GM18867 (cell line): Measurements from ENCODE around the gene SHROOM1.
A peak's percentile ranks its signal among the peaks of the same experiment; 100 is the strongest.
"Not testable (repeated sequence)": the region's sequence is repeated elsewhere in the genome, so short reads cannot be mapped to it uniquely, and the experiment has no call there.

Experiments used
- ATAC-seq: cut with Tn5 transposase; IDR thresholded peaks from one replicate; pipeline ENCODE4 v1.9.1; 2021; ENCODE audit warnings: mild to moderate bottlenecking, moderate library complexity; ENCODE audit not compliant: unreplicated experiment

Gene SHROOM1, protein sequence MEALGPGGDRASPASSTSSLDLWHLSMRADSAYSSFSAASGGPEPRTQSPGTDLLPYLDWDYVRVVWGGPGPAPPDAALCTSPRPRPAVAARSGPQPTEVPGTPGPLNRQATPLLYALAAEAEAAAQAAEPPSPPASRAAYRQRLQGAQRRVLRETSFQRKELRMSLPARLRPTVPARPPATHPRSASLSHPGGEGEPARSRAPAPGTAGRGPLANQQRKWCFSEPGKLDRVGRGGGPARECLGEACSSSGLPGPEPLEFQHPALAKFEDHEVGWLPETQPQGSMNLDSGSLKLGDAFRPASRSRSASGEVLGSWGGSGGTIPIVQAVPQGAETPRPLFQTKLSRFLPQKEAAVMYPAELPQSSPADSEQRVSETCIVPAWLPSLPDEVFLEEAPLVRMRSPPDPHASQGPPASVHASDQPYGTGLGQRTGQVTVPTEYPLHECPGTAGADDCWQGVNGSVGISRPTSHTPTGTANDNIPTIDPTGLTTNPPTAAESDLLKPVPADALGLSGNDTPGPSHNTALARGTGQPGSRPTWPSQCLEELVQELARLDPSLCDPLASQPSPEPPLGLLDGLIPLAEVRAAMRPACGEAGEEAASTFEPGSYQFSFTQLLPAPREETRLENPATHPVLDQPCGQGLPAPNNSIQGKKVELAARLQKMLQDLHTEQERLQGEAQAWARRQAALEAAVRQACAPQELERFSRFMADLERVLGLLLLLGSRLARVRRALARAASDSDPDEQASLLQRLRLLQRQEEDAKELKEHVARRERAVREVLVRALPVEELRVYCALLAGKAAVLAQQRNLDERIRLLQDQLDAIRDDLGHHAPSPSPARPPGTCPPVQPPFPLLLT

DNA sequence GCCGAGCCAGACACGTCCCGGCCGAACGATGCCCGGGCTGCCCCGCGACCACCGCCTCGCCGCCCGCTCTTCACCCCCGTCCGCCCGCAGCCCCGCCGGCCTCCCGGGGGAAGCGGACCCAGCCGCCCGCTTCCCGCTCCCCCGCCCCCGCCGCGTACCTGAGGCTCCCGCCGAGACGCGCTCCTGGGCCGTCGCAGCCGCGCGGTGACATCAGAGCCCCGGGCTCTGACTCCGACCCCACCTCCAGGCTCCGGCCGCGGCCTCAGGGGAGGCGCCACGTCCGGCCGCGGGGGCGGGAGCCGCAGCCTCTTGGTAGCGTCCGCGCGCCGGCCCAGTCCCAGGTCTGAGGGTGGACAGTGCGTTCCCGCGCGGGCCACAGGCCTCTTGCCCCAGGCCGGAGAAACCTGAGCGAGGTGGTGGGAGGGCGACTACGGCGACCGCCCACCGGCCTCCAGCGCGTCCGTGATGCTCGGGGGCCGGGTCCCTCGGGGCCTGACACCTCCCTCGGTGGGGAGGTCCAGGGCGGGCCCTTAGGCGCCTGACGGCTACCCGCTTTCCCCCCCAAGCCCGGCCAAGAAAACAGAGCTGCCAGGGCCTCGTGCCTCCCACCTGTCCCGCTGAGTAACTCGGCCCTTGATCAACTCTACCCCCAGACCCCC, at the start of gene SHROOM1:
Gene SHROOM1, minus strand, starts transcription at position 212 of the 659 bp plus-strand sequence. CDS start 4,507 bp downstream, outside the sequence.
- peak; percentile 74 for ATAC-seq

DNA sequence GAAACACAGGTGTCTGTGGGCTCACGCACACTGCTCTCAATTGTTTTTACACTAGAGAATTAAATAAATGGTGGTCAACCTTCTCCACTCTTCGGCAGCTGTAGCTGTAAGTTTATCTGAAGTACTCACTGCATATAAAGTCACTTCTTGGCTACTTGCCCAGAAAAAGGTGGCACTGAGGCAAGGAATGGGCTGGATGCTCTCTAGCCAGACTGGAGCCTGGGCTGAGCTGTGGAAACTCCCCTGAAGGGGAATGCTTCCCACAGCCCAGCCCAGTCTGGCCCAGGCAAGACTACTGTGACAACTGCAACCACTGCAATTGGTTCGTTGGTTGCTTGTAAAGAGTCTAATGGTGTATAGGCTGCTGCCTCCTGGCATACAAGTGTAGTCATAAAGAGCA, 47.5 kb upstream of the SHROOM1 start:
- ATAC-seq = no peak

DNA sequence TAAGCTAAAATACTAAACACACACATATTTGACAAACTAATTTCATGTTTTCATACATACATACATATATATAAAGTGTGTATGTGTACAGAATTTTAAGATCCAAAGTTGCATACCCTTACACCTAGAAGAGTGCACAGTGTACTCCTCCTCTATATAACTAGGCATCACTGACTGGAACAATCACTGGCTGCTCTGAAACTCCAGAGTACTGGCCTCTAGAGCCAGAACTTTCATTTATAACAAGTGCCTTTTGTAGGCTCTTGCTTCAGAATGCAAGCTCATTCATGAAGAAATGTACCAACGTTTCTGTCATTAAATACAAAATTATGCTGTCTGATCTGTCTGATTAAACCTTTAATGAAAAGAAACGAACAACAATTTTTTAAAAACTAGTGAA, 47.0 kb upstream of the SHROOM1 start:
- ATAC-seq = no peak

DNA sequence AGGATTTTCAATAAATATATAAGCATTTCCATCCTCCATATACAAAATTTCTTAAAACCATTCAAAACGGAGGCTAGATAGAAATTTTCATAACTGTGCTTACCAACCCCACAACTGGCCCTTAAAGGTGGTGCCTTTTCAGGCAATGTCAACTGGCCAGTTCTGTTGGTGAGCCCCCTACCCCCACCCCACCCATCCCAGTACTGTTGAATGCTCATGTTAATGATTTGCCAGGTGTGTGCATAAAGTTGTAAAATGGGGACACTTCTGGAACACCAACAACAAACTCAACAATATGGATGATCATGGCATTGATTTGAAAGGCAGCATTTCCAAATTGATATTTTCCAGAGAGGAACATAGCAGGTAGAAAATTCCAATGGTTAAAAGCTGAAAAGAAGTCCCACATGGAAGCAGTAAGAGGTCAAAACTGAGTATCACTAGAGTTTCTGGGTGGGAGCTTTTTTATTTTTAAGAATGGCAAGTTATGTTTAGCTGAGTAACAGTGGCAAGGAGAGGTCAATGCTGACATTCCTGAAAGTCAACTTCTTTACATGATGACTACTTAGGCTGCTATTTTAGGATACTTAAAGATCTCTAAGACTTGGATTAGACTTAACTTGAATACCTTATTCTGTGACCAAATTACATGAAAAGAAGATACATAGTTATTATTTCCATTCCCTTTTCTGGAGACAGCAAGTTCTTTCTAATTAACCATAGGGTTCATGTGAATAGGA, 45.7 kb upstream of the SHROOM1 start:
- ATAC-seq = no peak

DNA sequence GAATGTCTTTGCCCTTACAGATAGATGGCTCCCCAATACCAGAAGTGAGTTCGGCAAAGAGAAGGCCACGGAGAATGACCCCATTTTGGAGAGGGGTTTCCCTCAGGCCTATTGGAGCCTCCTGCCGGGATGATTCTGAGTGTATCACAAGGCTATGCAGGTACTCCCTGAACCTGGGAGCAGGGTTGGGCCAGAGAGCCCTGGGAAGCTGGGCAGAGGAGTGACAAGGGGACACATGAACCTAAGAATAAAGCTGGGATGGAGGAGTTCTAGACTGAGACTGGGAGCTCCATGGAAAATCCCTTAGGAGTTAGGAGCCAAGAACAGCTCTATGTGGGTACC, 43.5 kb upstream of the SHROOM1 start:
- ATAC-seq = no peak

DNA sequence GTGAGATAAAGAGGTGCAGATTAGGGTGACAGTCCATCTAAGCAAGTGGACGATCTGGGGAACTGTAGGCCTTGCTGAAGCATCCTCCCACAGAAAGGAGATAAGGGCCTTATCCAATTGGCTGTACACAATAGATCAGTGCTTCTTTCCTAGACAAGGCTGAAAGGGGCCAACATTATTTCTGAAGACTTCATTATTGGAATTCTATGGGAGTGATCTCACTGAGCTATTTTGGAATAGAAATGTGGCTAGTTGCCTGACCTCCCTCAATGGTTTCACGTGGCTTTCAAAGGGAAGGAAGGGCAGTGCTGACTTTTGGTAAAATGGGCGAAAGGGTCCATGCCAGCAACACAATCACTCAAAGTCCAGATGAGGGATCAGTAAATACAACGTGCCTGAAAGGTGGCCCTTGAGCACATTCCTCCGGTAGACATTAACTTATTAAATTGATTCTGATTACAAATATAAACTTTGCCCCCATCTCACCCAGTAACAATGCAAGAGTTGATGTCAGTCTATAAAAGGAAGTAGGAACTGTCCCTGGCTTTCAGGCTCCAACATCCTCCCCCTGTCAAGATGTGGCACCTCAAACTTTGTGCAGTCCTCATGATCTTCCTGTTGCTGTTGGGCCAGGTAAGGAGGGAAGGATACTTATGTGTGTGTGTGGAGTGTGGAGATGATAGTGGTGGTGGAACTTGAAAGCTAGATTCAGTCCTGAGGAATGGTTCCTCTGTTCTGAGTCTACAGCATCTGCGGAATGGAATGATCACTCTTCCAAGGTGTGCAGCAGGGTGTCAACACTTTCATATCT, 42.9 kb upstream of the SHROOM1 start, which contains the start of gene LEAP2:
Gene LEAP2, plus strand, starts transcription at position 550 of the 811 bp plus-strand sequence. Its CDS starts 27 bp downstream, at position 577.
- no peak for ATAC-seq

DNA sequence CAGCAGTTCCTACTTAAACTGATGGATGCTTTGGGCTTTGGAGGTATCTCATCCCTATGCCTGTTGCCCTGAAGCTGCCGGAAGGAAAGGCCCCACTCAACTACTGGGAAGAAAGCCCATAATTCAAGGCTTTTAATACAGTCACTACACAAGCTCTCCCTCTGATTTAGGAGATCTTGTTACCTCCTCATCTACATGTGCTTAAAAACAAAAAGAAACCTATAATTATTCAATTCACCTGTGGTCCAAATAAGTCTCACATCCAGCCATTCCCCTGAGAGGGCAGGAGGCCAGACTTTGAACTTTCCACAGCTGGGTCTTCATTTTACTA, 42.3 kb upstream of the SHROOM1 start:
- ATAC-seq = no peak

DNA sequence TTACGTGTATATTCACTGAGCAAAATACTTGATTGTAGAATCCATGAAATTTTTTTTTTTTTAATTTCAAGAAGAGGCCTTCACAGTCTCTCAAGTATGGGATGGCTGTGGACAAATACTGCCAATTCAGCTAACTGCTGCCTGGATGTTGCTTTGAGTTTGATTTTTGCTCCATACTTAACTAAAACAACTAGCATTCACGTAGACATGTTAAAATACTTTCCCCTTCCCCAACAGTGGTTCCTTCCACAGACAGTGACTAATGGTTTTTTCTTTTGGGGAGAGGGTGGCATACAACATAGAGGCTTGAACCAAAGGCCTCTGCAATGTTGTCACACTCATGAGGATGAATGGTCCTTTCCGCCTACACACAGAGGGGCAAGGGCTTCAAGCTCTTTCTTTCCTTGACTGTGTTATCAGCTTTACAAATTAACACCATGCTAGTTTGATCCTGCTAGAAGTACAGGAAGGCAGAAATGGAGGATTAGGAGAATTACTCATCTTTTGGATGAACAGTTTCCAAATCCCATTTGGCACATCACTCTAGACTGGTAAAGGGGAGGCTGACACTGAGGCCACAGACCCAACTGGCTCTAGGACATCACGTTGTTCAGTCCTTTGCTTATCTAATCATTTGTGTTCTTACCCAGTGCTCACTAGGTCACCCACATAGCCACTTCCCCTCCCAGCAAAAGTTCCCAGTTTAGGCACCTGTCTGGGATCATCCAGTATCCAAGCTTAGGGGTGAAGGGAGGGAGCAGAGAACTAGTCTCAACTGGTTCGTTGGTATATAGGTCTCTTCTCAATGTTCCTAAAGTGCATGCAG, 41.2 kb upstream of the SHROOM1 start:
- no peak for ATAC-seq

DNA sequence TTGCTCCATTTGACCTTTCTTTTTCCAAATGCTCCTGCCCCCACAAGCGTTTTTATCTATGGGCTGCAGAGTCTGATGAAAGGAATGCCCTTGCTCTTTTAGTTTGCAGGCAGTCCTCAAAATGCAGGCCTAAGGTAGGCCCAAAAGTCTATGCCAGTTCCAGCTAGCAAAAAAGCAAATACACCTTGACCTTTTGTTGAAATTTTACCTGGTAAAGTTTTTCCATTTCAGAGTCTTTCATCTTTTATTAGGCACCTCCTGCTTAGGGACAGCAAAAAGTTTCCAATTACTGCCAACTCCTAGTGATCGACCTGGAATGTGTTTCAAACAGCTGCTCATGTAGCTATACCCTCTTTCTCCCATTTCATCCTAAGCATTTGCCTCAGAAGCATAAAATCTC, 40.4 kb upstream of the SHROOM1 start:
- no peak for ATAC-seq

DNA sequence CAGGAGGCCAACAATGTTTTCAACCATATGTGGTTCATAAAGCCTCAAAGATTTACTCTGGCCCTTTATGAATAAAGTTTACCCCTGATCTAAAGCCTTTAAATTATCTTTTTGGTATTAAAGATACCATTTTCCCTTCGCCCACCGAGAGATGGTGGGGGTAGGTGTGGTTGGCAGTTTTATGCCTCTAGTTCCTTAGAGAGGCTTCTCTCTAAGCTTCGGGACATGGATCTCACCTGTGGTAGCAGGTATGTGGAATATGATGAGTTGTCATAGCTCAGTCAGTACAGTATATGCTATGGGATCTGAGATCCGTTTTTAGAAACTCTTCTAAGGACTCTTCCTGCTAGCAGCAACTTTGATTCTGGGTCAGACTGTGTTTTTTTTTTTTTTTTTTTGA, 38.3 kb upstream of the SHROOM1 start:
- ATAC-seq = no peak

DNA sequence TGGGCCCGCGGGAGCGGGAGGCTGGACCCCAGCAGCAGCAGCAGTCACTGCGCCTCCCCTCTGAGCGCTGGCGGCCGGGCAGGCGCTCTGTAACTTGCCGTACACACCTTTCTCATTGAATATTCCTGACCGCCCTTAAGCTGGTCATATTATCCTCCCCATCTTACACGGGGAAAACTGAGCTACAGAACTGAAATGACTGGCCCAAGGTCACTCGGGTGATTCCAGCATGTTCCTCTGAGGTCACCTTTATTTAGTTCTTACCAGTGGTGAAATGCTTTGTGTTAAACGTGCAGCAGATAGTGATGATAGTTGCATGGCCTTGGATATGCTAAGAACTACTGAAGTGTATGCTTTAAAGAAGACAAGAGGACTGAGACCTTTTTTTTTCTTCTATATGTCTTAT, 36.6 kb upstream of the SHROOM1 start:
- no peak for ATAC-seq

DNA sequence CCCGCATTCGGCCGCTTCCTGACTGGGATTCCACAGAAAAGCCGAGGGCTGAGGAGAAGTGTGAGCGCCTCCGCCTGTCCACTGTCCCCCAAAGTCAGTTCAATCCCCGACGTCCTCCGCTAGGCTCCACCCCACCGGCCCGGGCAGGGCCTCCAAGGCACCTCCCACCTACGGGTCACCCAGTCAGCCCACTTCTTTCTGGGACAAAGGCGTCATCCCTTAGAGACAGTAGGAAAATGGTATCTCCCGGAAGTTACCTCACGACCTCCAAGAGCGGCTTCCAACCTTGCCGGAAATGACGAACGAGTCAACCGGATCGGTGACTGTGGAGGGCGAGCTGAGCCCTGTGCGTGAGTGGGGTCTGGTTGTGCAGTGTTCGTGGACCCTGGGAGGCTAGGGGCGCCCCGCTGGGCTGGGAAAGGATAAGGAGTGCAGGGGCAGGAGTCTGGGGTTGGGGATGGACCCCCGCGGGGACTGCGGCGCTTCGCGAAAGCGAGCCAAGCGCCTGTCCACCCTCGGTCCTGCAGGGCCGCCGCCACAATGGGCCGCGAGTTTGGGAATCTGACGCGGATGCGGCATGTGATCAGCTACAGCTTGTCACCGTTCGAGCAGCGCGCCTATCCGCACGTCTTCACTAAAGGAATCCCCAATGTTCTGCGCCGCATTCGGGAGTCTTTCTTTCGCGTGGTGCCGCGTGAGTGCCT, 36.0 kb upstream of the SHROOM1 start, which contains the start of the genes GDF9 and UQCRQ:
Gene GDF9, minus strand, starts transcription at position 128 of the 704 bp plus-strand sequence. CDS start 1,936 bp downstream, outside the sequence.
Gene UQCRQ, plus strand, starts transcription at position 301 of the 704 bp plus-strand sequence. Its CDS starts 240 bp downstream, at position 541.
- peak; percentile 98 for ATAC-seq

DNA sequence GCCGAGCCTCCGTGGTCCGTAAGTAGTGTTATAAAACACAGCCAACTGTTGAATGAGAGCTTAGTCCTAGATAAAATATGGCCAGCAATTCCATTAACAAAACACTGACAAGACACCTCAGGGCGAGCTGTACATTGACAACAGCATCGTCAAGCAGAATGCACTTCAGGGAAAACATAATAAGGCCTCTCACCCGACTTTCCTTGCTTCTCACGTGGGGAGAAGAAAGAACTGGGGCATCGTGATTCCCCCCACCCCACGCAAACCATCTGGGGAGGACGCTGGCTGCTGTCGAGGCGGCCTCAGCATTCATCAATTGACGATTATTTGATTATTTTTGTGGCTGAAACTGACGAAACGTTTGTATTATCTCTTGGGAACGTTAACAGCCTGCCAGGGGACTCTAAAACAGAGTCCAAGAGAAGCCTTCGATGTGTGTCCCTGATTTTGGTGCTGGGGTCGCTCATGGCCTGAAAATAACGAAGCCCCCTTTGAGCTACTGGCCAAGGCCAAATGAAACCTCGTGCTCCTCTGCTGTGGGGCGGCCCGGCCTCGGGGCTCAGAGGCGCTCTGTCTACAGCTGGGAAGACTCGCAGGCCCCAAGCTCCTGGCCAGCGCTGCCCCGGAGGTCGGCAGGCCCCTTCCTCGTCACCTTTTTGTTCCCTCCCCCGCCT, 35.4 kb upstream of the SHROOM1 start:
- ATAC-seq = peak; percentile 25

DNA sequence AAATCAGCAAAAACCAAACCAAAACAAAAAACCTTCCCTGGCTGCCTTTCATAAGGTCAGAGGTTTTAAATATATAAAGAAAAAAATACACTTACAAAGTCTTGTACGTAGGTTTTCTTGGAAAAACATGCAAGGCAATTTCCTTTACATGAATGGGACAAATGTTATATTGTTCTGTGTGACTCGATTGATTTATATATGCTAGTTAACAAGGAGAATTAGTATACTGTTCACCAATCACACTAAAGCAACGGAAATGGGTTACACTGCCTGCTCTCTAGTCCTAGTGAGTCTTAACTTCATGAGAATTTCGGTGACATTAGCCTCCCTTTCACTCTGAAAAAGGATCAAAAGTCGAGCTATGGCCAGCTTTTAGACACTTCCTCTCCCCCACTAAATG, 30.3 kb upstream of the SHROOM1 start:
- no peak for ATAC-seq

DNA sequence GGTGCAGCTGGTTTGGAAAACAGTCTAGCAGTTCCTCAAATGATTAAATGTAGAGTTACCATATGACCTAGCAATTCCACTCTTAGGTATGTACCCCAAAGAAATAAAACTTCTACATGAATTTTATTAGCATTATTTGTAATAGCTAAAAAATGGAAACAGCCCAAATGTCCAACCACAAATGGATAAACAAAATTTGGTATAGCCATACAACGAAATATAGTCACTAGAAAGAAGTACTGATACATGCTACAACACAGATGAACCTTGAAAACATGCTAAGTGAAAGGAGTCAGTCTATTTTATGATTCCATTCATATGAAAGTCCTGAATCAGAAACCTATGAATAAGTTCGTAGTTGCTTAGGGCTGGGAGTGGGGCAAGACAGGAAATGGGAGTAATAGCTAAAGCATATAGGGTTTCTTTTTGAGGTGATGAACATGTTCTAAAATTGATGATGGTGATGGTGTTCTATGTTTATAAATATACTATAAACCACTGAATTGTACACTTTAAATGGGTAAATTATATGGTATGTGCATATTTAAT, 29.5 kb upstream of the SHROOM1 start:
- ATAC-seq = no peak

DNA sequence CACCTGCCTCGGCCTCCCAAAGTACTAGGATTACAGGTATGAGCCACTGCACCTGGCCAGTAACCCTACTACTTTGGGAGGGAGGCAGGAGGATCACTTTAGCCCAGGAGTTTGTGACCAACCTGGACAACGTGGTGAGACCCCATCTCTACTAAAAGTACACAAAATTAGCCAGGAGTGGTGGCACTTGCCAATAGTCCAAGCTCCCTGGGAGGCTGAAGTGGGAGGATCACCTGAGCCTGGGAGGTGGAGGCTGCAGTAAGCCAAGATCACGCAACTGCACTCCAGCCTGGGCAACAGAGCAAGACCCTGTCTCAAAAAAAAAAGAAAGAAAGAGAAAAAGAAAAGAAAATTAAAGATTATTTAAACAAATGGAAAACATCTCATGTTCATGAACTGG, 25.6 kb upstream of the SHROOM1 start:
- ATAC-seq = no peak

DNA sequence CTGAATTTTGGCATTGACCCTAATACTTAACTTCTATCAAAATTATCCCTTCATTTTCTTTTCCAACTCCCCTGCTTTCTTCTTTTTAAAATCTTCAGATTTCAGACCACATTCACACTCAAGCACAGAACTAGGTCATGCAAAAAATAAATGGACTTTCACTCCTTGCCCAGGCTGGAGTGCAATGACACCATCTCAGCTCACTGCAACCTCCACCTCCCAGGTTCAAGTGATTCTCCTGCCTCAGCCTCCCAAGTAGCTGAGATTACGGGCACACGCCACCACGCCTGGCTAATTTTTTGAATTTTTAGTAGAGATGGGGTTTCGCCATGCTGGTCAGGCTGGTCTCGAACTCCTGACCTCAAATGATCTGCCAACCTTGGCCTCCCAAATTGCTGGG, 24.5 kb upstream of the SHROOM1 start:
- ATAC-seq = not testable (repeated sequence)
